ENCODE measurements around the gene ALPK3.

DNA sequence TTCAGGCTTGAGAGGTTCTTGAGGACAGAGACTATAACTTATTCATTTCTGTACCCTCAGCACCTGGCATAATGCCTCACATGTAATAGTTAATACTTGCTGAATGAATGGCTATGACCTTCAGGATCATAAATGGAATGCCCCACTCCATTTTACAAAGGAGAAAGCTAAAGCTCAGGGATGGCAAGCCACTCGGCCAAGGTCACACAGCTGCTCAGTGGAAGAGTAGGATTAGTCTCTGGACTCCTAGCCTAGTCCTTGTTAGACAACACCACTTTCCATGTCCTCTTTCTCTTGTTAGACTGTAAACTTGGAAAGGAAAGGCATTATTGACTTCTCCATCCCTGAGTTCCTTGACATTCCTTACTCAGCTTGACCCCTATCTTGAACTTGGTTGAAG lies 3.2 kb upstream of the ALPK3 start:
- TF ChIP-seq, protein P1, sequence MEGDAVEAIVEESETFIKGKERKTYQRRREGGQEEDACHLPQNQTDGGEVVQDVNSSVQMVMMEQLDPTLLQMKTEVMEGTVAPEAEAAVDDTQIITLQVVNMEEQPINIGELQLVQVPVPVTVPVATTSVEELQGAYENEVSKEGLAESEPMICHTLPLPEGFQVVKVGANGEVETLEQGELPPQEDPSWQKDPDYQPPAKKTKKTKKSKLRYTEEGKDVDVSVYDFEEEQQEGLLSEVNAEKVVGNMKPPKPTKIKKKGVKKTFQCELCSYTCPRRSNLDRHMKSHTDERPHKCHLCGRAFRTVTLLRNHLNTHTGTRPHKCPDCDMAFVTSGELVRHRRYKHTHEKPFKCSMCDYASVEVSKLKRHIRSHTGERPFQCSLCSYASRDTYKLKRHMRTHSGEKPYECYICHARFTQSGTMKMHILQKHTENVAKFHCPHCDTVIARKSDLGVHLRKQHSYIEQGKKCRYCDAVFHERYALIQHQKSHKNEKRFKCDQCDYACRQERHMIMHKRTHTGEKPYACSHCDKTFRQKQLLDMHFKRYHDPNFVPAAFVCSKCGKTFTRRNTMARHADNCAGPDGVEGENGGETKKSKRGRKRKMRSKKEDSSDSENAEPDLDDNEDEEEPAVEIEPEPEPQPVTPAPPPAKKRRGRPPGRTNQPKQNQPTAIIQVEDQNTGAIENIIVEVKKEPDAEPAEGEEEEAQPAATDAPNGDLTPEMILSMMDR (IDR thresholded peaks at IDR 0.05; ENCODE audit: low read depth, low read length, poor library complexity, severe bottlenecking), result no peak
- no peak for TF ChIP-seq EZH2phosphoT487 (IDR thresholded peaks at IDR 0.05; ENCODE audit: borderline replicate concordance, low read length)
